HG03575 (cell line): ENCODE data around the gene L3MBTL4.

Experiments used
- ATAC-seq: cut with Tn5 transposase; IDR thresholded peaks from one replicate; pipeline ENCODE4 v1.9.1; 2021; ENCODE audit not compliant: unreplicated experiment, insufficient number of reproducible peaks, low FRiP score; ENCODE audit errors: extremely low read depth

L3MBTL4 gene

DNA sequence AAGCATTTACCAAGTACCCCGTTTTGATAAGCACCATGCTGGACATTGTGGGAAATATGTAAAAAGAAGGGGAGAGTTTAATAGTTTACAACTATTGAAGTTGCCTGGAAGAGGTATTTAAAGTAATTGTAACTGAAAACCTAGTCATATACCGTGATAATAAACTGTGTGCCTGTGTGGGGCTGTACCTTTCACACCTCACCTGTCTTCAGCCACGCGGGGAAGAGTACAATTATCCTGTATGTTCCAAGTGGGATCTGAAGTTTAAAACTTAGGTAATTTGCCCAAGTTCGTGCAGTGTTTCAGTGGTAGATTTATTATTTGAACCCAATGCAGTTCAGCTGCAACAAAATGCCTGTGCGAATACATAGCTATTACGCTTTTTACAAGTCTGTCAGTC is 391.2 kb downstream of the L3MBTL4 start:
- ATAC-seq, result no peak

DNA sequence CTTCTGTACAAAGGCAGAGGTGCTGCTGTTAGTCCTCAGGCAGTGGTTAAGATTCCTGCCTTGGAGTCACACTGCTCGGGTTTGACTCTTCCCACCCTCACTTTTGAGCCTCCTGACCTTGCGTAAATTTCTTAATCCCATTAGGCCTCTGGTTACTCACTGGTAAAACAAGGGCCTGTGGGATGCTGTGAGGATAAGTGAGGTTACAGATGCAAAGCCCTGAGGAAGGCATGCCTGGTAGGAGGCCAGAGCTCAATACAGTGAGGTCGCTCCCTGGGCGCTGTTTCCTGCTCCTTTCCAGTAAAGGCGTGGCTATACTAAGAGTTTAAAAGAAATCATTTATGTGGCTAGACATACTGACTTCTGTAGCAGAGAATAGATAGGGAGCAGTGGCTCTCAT is 391.9 kb downstream of the L3MBTL4 start:
- ATAC-seq, result no peak

DNA sequence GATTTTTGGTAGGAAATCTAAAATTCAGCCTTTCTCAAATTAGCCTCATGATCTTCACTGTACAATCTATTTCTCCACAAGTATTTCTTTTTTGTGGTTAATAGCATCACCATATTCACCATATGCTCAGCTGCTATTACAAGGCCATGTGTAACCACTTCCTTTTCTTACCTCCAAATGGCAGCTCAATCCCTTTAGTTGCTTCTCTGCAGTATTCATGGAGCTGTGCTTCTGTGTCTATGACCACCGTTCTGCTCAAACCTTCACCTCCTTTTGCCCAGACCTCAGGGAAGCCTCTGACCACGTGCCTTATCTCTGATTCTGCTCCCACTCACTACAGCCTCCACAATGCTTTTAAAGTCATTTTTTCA is 392.7 kb downstream of the L3MBTL4 start:
- ATAC-seq, result peak; percentile 57

DNA sequence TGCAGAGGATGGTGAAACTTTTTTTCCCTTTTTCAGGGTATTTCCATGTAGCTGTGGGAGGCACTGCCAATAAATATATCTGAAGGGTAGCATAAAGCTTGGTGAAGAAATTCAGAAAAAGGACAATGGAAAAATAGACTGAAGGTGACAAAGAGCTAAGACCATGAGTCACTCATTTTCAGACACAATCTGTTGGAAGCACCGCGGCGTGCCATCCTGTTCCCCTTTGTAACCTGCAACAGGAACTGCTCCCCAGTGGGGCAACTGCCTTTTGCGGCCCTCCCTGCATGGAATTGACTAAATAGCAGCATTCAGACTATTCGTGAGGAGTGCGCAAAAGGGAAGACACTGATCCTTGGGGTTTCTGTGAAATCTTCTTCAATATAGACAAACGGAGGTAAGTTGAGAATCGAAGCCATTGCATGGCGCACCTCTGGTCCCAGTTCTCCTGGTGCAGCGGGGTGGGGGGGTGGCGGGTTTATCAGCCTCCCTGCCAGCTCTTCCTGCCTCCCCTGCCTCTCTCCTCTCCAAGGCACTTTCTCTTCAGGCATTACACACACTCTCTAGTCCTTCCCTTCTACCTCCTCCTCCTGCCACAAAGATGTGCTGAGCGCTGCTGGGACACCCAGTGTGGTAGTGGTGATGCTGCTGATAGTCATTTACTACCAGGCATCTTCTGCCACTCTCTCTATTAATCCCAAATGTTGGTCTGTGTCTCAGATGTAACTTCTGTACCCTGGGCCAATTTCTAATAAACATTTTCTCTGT is 393.2 kb downstream of the L3MBTL4 start:
- no peak for ATAC-seq

DNA sequence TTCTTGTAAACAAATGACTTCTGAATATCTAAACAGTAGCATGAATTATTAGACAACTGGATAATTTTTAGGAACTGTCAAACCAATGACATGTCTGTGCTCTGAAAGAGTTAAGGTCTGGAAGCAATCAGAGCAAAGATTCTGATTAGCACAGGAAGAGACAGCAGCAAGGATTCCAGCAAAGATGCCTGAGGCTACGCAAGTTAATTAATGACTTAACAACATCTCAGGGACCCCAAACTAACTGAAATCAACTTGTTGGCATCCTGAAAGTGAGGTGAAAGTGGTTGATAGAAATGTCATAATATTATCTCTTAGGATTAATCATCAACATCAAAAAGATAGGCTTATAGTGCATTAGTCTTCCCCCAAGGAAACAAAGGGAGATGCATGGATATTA is 396.0 kb downstream of the L3MBTL4 start:
- ATAC-seq, result no peak

DNA sequence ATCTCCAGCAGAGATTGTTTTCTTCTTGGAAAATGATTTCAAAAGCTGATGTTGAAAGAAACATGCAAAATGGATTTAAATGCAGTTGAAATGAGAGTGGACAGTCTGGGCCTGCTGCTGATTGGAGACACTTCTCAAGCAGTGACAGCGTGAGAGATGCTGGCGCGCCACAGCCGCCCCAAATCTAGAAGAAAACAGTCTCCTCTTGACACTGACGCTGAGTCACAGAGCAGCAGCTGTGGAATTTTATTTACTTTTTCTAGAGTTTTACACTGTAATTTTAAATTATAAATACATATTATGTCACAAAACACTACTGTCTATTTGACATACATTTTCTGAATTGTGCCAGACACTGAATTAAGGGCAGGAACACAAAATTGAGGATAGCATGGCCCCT is 397.5 kb downstream of the L3MBTL4 start:
- ATAC-seq, result no peak

DNA sequence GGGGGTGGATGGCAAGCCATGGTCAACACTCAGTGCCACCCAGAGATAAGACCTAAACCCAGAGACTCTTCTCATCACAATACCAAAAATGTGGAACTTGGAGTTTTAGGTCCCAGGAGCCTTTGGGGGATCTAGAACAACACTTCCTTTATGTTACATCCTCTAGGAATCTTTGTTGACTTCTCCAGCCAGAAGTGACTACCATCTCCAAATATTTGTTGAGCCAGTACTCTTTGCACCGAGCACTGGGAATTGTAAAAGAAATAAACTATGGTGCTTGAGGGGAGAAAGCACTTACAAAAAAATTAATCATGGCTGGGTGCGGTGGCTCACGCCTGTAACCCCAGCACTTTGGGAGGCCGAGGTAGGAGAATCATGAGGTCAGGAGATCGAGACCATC is 399.3 kb downstream of the L3MBTL4 start:
- no peak for ATAC-seq

DNA sequence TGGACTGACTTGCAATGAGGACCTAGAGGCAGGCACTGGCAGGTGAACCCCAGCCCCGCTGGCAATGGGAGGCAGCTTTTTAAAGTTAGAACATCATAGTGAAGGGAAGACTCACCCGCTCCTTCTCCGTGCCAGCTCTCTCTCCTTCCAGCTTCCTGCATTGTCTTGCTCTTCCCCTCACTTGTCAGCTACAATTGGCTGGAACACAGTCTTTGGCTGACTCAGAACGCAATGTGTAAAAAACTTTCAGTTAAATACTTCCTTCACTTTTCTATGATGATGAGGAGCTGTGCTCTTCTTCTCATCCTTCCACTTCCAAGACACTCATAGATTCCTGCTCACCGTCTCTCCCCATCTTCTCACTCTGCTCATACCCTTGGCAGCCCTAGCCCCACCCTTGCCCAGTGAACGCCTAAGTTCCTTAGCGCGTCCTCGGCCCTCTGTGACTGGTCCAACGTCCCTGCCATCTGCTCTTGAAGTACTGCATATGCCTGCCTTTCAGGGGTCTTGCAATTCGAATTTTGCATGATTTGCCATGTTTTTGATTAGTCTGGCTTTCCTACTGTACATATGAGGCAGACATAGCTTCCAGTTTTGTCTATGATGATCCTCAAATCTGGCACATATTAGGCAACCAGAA is 401.4 kb downstream of the L3MBTL4 start:
- no peak for ATAC-seq

DNA sequence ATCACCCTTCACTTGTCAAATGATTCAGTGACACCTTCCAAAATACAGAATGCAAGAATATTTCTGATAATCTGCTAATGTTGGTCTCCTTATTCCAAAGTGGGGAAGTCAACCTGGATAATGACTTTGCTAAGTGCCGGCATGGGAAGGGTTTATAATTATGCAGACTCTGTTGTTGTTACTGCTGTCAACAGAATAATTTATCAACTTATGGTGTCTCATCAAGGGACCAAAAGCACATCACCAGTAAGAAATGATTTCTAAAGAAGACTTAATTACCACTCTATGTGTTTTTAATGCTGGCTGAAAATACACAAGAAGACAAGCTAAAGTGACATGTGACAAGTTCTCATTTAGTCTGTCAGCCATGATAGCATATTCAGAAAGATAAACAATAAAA is 403.8 kb downstream of the L3MBTL4 start:
- no peak for ATAC-seq

DNA sequence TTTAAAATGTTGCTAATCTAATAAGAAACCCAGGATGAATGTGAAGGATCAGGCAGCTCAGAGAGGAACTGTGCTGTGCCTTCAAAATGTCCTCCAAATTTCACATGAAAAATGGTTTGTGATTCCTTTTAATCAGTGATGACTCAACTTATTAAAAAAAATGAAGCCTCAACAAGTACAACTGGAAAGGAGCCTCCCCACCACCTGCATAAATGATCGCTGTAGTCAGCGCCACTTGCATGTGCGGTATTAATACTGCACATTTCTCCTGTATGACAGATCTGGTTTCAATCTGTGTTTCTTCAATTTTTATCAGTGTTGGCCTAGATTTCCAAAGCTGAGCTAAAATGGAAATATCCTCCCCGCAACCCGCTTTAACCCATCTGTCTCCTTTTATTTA is 404.4 kb downstream of the L3MBTL4 start:
- ATAC-seq, result no peak

DNA sequence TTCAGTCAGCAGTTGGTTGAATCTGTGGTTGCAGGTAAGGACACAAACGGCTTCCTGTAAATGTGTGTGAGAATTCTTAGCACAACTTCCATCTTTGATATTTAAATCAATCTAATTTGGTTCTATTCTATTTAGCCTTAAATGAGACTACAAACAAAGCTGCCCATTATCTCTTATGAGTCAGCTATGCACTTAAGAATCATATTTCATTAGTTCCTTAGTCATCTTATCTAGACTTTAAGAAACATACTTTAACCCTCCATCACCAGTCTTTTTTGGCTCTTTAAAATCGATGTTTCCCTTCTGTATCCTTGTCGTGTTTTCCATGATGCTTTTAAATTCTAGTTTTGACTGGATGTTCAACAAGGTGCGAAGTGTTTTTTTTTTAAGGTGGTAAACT is 405.0 kb downstream of the L3MBTL4 start:
- ATAC-seq, result no peak

DNA sequence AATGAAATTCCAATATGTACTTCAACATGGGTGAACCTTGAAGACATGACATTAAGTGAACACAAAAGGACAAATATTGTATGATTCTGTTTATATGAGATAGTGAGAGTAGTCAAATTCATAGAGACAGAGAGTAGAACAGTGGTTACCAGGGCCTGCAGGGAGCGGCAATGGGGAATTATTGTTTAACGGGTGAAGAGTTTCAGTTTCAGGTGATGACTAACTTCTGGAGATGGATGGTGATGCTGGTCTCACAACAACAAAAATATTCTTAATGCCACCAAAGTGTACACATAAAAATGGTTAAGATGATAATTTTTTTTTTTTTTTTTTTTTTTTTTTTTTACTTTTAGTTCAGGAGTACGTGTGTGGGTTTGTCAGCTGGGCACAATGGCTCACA is 410.0 kb downstream of the L3MBTL4 start:
- peak; percentile 85 for ATAC-seq

DNA sequence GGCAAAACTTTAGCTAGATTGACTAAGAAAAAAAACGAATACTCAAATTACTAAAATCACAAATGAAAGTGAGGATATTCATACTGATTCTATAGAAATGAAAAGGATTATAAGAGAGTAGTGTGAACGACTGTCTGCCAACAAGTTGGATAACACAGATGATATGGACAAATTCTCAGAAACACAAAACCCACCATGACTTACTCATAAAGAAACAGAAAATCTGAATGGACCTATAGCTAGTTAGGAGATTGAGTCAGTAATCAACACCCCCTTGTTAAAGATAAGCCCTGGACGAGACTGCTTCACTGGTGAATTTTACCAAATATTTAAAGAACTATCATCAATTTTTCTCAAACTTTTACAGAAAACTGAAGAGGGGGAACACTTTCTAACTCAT is 410.6 kb downstream of the L3MBTL4 start:
- ATAC-seq, result peak; percentile 40

DNA sequence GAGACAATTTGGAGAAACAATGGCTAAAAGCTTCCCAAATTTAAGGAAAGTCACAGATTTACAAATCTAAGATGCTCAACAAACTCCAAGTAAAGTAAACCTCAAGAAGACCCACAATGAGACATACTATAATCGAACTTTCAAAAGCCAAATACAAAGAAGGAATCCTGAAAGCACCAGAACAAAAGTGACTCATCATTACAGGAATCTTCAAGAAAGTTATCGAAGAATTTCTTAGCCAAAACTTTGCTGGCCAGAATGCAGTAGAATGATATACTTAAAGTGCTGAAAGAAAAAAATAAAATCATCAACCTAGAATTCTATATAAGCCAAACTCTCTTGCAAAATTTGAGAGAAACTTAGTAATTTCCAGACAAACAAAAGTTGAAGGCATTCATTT is 412.8 kb downstream of the L3MBTL4 start:
- ATAC-seq, result no peak

DNA sequence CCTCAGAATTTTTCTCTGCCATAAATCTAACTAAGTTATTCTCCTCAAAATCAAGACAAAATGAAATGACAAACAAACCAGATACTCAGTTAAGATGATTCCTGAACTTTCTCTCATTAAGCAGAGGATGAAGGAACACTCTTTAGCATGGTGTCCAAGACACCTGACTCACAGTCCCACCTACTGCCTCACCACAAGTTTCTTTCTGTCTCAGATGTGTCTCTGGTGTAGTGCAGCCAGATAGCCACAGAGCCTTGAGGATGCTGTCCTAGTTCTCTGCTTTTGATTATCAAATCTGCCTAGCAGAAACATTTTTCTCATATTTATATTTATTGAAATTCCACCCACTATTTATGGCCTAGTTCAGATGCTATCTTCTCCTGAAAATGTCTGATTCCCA is 415.8 kb downstream of the L3MBTL4 start:
- peak; percentile 84 for ATAC-seq

DNA sequence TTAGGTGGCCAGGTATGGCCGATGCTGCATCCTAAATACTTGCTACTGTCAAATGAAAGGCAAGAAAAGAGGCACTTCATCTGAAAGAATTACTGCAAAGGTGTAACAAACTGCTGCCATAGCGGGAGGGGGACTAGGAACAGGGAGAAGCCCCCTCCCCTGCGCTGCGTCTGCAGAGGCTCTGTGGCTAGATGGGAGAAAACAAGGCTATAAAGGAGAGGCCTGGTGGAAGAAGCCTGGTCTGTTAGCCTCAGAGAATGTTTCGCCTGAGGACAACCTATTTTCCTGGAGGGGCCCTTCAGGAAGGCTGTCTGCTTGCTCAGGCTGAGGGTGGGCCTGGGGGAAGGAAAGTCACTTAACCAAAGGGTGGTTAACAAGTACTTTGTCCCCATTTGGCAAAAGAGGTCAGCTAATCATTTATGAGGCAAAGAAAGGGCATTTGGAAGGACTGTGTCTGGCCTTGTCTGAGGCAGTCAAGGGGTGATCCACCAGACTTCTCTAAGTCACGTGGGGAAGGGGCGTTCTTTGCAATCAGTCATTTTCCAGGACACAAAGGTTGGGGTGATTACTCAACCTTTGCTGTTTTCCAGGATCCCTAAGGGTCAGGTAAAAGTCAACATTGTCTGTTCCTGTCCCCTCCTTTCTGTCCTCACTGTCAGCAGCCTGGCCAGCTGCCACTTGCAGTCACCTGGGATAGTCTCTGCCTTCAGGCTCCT is 416.4 kb downstream of the L3MBTL4 start:
- peak; percentile 24 for ATAC-seq

DNA sequence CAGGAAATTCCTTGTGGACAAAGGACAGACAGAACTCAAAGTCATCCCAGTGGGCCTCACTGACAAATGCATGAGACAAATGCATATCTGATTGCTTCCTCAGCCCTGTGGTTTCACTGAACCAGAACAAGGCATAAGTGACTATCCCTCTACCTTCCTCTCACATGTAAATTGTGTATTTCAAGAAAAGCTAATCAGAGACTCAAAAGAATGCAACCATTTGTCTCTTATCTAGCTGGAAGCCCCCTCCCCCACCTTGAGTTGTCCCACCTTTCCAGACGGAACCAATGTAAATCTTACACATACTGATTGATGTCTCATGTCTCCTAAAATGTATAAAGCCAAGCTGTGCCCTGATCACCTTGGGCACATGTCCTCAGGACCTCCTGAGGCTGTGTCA is 417.4 kb downstream of the L3MBTL4 start:
- ATAC-seq, result no peak

DNA sequence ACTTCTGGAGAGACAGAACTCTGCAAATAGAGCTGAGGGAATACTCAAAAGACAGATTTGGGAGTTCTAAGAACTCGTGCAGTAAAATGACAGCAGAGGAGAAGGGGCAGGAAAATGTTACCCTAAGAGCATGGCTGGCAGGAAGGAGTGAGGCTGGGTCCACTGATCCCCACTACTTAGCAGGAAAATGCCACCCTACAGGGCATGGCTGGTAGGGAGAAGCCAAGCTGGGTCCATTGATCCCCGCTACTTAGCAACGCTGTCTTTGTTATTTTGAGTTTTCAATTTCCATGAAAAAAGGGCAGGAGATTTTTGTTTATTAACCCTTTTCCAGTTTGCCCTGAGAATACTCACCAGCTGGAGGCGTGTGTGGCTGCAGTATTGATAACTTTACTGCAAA is 419.1 kb downstream of the L3MBTL4 start:
- no peak for ATAC-seq

DNA sequence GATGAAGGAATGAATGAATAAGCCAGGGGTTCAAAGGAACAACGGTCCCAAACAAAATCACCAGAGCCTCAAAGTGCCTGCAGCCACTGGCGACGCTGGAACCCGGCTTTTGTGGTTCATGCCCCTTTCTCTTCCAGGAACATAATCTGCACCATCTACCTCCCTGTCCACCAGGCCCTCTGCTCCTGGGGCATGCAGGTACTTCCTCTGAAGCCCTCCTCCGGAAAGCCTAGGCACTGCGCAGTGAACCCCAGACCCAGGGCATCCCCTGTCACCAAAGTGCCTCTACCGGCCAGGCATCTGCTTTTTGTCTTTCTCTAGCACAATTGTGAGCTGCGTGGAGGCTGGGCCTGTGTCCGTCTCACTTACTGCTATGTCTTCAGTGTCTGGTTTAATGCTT is 420.8 kb downstream of the L3MBTL4 start:
- no peak for ATAC-seq

DNA sequence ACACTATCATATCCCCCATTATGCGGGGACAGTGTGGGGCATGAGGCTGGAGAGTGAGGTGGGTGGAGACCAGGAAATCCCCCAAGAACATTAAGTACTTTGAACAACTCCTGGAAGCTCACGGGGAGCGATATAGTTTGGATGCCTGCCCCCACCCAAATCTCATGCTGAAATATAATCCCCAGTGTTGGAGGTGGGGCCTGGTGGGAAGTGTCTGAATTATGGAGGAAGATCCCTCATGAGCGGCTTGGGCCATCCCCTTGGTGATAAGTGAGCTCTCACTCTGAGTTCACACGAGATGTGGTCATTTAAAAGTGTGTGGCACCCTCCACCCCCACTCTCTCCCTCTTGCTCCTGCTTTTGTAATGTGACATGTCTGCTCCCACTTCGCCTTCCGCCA is 422.3 kb downstream of the L3MBTL4 start:
- no peak for ATAC-seq
